Stimulated activated CD8-positive, alpha-beta memory T cell treated with anti-CD3 and anti-CD28 coated beads, Interleukin-15, amount 100 ng/mL, for 4 hours (primary cell): ENCODE results near the gene C16orf89.

Experiments used
- DNase-seq, 2 donors: peaks; one replicate each; pipeline ENCODE4 v3.0.0-alpha.2; 2020; ENCODE audit warnings: low read depth in 2 of 2

The C16orf89 gene

GRCh38 chr16:5030251-5030870, 35.4 kb downstream of the C16orf89 start:
- no peak for DNase-seq

GRCh38 chr16:5028950-5029475, 36.7 kb downstream of the C16orf89 start:
- no peak for DNase-seq

- no peak for DNase-seq
These were observed 38.1 kb downstream of the C16orf89 start for GRCh38 chr16:5027575-5028235.

GRCh38 chr16:5027086-5027485, 38.7 kb downstream of the C16orf89 start:
- DNase-seq: no peak

GRCh38 chr16:5026664-5027063, 39.1 kb downstream of the C16orf89 start:
- no peak for DNase-seq

GRCh38 chr16:5025171-5025632, 40.6 kb downstream of the C16orf89 start:
- DNase-seq: no peak

- DNase-seq: no peak
These were observed 41.1 kb downstream of the C16orf89 start for GRCh38 chr16:5024632-5025031.

GRCh38 chr16:5022521-5022920, 43.2 kb downstream of the C16orf89 start:
- DNase-seq: no peak

GRCh38 chr16:5020551-5020950, 45.2 kb downstream of the C16orf89 start:
- DNase-seq: no peak

GRCh38 chr16:5019775-5020174, 46.0 kb downstream of the C16orf89 start:
- DNase-seq: no peak

GRCh38 chr16:5018793-5019192, 47.0 kb downstream of the C16orf89 start:
- no peak for DNase-seq

GRCh38 chr16:5017678-5017969, 48.1 kb downstream of the C16orf89 start:
- DNase-seq: no peak

GRCh38 chr16:5016967-5017677, 48.6 kb downstream of the C16orf89 start:
- DNase-seq: no peak

- no peak for DNase-seq
These were observed 49.9 kb downstream of the C16orf89 start for GRCh38 chr16:5015887-5016286.

GRCh38 chr16:5015351-5015750, 50.4 kb downstream of the C16orf89 start:
- no peak for DNase-seq

- no peak for DNase-seq
These were observed 52.9 kb downstream of the C16orf89 start for GRCh38 chr16:5012887-5013286.

- DNase-seq: no peak
These were observed 54.1 kb downstream of the C16orf89 start for GRCh38 chr16:5011637-5012036.

- no peak for DNase-seq
These were observed 55.0 kb downstream of the C16orf89 start for GRCh38 chr16:5010576-5011329.

GRCh38 chr16:5008311-5008731, 57.4 kb downstream of the C16orf89 start:
- no peak for DNase-seq

- DNase-seq: no peak
These were observed 58.5 kb downstream of the C16orf89 start for GRCh38 chr16:5007256-5007655.

- DNase-seq: no peak
These were observed 59.2 kb downstream of the C16orf89 start for GRCh38 chr16:5006348-5007193.
